ENCODE results near the gene ARRDC3.
"Not testable (repeated sequence)": the region's sequence is repeated elsewhere in the genome, so short reads cannot be mapped to it uniquely, and the experiment has no call there.

Gene ARRDC3

DNA sequence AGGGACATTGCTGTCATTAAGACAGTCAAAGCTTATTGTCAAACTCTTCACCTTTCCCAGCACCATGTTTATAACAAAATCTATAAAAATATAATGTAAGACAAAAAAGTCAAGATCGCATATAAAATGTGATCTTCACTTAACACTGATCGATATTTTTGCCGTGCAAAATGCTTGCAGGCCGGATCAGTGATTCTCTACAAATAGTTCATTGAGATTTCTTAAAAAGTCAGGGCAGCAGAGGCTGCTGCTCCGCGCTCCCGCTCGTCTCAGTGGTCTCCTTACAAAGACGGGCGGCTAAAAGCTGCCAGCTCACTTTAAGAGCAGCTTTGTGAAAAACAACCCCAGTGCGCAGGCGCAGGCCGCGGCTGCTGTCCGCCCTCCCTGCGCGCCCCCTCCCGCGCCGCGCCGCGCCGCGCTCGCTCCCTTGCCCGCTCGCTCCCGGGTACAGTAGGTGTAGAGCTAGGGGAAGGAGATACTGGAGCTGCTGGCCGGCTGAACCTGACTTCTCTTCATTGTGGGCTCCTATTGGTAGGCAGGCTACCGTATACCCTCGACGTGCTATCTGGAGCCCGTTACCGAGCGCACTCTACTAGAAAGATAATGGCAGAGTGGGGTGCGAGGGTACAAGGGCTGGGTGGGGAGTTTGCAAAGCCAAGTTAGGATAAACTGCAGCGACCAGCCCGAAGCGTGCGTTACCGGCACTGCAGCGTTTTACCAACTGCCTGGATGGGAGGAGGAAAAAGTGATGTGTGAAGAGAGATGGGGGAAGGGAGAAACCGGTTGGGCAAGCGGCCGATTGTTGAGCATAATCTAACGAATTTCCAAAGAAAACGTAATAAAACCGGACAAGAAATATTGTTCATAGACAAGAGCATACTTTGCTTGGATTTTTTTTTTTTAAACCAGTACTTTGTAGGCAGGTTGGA, at the start of gene ARRDC3:
ARRDC3 (minus strand) TSS at position 291 of the 929 bp plus-strand sequence; CDS start at position 66, 225 bp downstream.
- peak; percentile 88 to 97 for DNase-seq

DNA sequence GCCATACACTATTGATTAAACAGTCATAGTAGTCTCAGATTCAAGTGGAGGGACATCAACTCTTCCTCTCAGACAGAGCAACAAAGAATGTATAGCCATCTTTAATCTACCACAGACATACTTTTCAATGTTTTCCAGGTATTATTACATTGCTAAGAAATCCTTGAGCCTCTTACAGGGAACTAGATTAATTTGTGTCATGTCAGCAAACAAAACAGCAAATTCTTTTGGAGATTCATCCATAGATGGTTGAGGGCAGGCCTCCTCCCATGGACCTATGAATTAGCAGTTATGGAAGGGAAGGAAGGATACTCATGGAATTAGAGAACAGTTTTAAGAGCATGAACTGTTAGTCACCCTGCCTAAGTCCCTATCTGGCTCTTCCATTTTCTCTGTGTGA, 47.8 kb upstream of the ARRDC3 start:
- DNase-seq: no peak

DNA sequence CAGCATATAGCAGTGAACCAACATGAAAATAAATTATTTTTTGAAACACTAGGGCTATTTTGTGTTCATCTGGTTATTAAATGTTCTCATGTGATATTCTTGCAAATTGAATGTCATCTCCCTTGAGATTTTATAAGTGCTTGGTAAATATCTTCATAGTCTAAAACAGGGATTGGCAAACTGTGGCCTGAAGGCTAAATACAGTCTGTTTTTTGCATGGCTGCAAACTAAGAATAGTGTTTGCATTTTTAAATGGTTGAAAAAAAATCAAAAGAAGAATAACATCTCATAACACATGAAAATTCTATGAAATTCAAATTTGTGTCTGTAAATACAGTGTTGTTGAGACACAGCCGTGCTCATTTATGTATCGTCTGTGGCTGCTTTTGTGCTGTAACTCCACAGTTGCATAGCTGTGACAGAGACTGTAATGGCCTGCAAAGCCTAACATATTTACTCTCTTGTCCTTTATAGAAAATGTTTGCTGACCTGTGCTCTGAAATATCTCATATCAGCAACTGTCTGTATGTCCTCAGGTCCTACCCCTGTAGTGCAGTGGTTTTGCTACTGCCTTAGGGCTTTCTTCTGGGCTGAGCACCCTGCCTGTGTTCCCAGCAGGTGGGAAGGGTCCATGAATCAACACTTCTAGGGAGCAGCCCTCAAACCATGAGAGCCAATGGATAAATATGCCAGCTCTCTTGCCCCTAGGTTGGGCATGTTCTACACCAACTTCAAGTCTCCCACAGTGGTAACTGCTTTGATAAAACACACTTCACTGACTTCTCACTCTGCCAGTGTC, 41.7 kb upstream of the ARRDC3 start:
- no peak for DNase-seq

DNA sequence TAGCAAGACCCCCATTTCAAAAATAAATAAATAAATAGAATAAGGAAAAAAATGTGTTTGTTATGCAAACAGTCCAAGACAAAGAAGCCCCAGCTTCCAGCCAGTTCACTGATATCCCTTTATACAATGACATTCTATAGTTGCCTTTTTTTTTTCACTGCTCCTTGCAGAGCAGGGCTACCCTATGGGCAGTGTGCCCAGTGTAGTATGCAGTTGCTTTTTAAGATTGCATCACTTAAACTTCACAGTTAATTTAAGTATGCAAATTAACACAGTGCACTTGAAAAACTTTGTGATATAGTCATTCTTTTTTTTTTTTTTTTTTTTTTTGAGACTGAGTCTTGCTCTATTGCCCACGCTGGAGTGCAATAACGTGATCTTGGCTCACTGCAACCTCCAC, 40.8 kb upstream of the ARRDC3 start:
- no peak for DNase-seq

- no peak for DNase-seq
Measured at GRCh38 chr5:91420879-91421278, 37.8 kb upstream of the ARRDC3 start.

GRCh38 chr5:91419571-91420537, 36.7 kb upstream of the ARRDC3 start:
- DNase-seq: peak; percentile 28 to 75

DNA sequence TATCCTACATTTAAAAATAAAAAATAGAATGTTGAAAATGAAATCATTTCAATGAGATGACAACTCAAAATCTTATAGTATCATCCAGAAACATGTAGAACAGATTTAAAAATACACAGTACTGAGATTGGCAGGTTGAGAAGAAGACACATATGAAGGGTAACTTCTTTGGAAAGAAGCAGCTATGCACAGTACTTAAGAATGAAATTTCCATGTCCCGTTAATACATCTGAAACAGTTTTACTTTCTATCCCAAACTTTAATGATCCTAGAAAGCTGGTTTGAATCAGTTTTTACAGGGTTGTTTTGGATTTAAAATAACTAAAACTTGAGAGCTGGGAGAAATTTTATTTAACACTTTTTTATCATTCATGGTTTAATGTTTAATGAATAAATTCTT, 36.0 kb upstream of the ARRDC3 start:
- DNase-seq: no peak

DNA sequence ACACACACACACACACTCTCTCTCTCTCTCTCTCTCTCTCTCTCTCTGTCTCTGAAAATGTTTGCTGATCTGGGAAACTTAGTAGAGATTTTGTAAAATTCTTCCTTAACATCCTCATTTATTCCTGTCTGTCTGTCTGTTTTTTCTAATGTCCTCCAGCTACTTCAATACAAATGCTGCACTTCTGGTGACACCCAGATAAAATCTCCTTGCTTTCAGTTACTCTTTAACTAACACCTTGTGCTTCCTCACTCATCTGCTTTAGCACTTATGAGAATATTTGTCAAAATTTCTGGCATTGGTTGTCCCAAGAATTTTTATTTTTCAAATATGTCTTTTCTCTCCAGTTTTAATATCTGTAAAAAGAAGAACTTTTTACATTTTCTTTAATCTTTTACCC, 35.0 kb upstream of the ARRDC3 start:
- no peak for DNase-seq

GRCh38 chr5:91417219-91417618, 34.1 kb upstream of the ARRDC3 start:
- DNase-seq: no peak

DNA sequence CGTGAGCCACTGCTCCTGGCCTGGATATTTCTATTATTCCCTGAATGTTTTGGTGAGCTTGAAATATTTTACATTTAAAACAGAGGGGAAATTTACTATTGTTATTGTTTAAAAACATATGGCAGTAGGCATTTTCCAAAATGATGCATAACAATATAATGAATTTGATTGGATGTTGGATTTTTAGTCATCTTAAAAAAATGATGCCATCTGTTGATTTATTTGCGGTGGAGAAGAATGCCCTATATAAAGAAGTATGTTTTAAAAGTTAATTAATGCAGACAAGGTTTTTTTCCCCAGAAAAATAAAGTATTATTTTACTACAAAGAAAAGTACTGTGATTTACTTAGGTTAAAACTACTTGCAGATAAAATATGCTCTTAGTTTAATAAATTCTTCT, 33.4 kb upstream of the ARRDC3 start:
- no peak for DNase-seq

GRCh38 chr5:91409304-91409703, 26.2 kb upstream of the ARRDC3 start:
- no peak for DNase-seq

DNA sequence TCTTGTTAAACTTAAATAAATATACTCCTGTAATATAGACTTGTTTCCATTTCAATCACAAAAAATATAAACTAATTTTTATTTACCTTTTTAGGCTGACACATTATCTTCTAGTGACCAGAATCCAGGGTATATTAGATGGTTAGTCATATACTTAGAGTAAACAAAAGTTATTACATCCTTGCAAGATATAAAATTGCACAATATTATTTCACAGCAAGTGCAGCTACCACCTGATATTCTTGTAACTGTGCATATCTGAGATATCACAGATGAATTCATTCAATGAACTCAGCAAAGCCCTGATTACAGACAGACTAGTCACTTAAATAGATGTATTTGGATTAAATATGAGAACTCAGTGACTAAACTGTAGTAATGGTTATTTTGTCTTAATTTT, 25.6 kb upstream of the ARRDC3 start:
- no peak for DNase-seq

GRCh38 chr5:91407204-91407603, 24.1 kb upstream of the ARRDC3 start:
- no peak for DNase-seq

DNA sequence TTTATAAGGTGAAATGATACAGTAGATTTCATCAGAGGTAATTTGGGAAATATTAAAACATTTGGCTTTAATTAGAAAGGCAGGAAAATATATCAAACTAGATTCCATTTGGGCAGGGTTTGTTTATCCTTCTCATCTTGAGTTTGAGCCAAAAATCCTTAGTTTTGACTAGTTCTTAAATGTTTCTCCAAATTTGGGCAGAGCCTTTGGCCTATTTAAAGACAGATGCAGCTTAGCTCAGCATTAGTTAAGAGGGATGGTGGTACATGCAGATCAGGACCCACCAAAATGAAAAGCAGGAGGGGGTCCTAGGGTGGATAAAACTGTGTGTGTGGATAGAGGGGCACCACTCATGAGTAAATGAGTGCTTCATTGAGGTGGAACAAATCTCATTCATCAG, 20.3 kb upstream of the ARRDC3 start:
- peak in 1 of 2 experiments; percentile 26 for DNase-seq

DNA sequence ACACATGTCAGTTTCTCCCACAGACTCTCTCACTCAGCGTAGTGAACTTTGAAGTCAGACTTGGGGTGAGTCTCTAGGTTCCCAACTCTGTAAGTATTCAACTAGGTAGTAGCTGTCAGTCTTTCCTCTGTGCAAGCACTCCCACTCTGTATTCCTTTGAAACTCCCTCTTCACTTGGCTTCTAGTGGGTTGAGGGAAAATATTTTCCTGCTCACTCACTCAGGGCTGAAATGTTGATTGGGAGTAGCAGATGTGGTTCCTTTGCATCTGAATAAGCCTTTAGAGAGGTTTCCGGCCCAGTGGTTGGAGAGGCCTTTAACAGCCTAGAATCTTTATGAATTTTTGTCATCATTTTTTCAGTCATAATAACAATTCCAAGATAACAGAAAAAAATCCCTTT, 18.1 kb upstream of the ARRDC3 start:
- DNase-seq: no peak

DNA sequence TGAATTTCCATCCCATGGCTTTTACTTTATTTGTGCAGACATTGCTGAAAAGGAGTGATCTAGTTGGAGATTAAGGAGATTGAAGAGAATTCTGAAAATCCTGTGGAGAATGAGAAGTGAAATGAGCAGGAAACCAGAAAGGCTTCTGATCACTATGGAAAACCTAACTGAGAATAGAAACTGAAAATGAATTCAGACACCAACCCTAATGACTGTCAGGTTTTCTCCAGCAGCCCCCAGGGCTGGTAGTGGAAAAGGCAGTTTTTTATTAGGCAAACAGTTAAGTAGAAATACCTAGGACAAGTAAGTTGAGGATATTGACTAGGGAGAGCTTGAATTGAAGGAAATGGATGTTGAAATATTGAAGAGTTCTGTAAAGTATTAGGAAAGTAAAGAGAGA, 14.7 kb upstream of the ARRDC3 start:
- no peak for DNase-seq

- no peak for DNase-seq
Measured at GRCh38 chr5:91390268-91390667, 7.2 kb upstream of the ARRDC3 start.

DNA sequence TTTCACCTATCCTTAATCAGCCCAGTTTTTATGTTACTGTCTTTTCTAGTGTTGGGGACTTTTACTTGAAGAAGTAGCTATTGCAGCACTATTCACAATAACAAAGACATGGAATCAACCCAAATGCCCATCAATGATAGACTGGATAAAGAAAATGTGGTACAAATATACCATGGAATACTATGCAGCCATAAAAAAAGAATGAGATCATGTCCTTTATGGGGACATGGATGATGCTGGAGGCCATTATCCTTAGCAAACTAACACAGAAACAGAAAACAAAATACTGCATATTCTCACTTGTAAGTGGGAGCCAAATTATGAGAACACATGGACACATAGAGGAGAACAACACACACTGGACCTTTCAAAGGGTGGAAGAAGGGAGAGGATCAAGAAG, 6.4 kb upstream of the ARRDC3 start:
- not testable (repeated sequence) for DNase-seq

- DNase-seq: no peak
Measured at GRCh38 chr5:91388362-91388761, 5.2 kb upstream of the ARRDC3 start.

DNA sequence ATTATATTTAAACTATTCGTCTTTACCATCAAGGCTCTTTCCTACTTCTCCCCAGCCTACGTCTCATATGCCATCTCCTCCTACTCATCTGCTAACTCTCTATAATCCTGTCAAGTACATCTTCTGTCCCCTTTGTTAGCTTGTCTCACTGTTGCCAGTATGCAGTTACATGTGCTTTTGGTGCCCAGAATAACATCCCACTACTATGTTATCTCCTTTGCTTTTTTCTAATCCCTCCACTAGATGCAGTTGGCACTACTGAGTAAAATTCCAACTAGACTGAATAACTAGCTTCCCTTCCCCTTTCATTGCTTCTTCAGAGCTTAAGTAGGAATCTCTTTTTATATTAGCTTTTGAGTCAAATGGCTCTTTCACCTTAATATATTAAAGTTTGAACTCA, 3.0 kb upstream of the ARRDC3 start:
- no peak for DNase-seq

GRCh38 chr5:91385596-91385995, 2.5 kb upstream of the ARRDC3 start:
- not testable (repeated sequence) for DNase-seq

DNA sequence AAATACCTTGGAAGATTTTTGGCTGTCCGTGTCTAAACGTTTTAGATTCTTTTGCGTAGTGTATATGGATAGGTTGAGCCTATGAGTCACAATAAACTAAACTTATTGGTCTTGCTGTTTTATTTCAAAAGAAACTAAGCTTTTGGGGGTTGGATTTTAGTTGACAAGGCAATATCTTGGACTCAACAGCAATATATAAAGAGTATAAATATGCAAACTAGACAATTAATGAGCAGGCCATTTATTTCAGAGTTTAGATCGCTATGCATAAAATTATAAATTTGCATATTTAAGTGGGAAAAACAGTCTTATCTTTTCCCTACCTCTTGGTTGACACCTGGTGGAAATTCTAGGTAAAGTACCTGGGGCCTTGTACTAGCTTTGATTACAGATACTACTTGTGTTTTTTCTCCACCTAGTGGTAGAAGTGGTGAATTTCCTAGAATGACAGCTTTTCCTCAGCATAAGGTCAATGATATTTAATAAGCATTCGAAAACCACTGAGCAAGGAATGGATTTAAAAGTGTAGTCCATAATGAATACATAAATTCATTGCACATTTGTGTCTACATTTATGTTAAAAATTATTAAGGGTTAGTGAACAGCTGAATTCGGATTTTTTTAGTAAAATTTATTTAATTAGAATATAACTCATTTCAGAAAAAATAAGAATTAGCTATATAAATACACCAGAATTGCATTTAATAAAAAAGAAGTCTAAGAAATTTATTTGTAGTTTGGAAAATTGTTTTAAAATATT, 1.7 kb upstream of the ARRDC3 start:
- peak; percentile 66 to 92 for DNase-seq
